Esophagus squamous epithelium (tissue), 4 donors: ENCODE measurements around the gene SASH3.

Experiments used
- POLR2A ChIP-seq, 4 donors: fragments of 450-650 bp; IDR thresholded peaks; one replicate each; pipeline ENCODE4 v1.6.1; 2017; ENCODE audit warnings: antibody characterized with exemption in 4 of 4, mild to moderate bottlenecking in 4 of 4, moderate library complexity in 3 of 4
- TF ChIP-seq, protein P1 (sequence below), 6 experiments: fragments of 450-650 bp in 4 of 6; fragments of 200-600 bp in 2 of 6; sonication (generic) in 2 of 6; IDR thresholded peaks; one replicate each; pipeline ENCODE4 v1.5.1; 2016 to 2019; ENCODE audit warnings: antibody characterized with exemption in 6 of 6, mild to moderate bottlenecking in 4 of 6, moderate library complexity in 4 of 6

DNA sequence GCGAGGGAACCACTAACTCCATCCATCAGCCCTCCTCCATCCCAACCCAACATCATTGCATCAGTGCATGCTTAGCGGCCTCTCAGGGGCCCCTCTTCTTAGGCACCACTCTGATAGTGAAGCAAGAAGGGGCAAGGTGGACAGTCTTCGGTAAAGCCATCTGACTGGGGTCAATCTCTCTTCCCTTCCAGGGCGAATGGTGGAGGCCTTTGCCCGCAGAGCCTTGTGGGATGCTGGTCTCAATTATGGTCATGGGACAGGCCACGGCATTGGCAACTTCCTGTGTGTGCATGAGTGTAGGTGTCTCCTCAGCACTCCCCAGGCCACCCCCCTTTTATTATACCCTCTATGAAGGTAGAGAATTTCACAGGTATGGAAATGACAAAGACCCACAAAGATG is 18.8 kb upstream of the SASH3 start:
- TF ChIP-seq POLR2A (IDR thresholded peaks at IDR 0.05), result no peak
- TF ChIP-seq, protein P1, sequence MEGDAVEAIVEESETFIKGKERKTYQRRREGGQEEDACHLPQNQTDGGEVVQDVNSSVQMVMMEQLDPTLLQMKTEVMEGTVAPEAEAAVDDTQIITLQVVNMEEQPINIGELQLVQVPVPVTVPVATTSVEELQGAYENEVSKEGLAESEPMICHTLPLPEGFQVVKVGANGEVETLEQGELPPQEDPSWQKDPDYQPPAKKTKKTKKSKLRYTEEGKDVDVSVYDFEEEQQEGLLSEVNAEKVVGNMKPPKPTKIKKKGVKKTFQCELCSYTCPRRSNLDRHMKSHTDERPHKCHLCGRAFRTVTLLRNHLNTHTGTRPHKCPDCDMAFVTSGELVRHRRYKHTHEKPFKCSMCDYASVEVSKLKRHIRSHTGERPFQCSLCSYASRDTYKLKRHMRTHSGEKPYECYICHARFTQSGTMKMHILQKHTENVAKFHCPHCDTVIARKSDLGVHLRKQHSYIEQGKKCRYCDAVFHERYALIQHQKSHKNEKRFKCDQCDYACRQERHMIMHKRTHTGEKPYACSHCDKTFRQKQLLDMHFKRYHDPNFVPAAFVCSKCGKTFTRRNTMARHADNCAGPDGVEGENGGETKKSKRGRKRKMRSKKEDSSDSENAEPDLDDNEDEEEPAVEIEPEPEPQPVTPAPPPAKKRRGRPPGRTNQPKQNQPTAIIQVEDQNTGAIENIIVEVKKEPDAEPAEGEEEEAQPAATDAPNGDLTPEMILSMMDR (IDR thresholded peaks at IDR 0.05), result no peak
